ENCODE results near the gene HTT.

Gene HTT

GRCh38 chr4:3201718-3202702, 127.5 kb downstream of the HTT start:
- DNase-seq (ENCODE audit: low spot score): peak; percentile 86

- peak; percentile 5 for DNase-seq (ENCODE audit: low spot score)
These were observed 128.6 kb downstream of the HTT start for GRCh38 chr4:3202836-3203820.

DNA sequence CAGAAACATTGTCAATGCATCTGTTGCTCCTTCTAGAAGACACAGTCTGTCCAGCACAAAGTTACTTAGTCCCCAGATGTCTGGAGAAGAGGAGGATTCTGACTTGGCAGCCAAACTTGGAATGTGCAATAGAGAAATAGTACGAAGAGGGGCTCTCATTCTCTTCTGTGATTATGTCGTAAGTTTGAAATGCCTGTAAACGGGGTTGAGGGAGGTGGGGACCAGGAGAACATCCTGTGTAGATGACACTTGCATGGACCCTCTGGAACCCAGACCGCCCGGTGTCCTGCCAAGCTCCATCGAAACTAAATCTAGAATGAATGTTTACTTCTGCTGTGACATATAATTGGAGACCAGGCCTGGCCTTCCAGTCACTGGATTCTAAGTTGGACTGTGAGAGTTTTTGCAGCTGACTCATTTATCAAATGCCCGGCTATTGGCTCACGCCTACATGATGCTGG, 129.5 kb downstream of the HTT start:
- DNase-seq (ENCODE audit: low spot score): no peak

GRCh38 chr4:3205995-3206394, 131.5 kb downstream of the HTT start:
- no peak for DNase-seq (ENCODE audit: low spot score)

DNA sequence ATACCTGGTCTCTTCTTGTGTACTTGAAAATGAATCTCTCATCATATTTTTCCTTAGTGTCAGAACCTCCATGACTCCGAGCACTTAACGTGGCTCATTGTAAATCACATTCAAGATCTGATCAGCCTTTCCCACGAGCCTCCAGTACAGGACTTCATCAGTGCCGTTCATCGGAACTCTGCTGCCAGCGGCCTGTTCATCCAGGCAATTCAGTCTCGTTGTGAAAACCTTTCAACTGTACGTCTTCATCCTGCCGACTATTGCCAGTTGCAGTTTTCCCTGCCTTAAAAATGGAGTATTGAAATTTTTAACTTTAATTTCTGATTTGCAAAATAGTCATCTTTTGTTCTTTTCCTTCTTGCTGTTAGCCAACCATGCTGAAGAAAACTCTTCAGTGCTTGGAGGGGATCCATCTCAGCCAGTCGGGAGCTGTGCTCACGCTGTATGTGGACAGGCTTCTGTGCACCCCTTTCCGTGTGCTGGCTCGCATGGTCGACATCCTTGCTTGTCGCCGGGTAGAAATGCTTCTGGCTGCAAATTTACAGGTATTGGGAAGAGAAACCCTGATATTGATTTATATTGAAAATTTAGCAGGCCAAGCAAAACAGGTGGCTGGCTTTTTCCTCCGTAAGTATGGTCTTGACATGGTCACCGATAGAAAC, 132.1 kb downstream of the HTT start:
- no peak for DNase-seq (ENCODE audit: low spot score)

DNA sequence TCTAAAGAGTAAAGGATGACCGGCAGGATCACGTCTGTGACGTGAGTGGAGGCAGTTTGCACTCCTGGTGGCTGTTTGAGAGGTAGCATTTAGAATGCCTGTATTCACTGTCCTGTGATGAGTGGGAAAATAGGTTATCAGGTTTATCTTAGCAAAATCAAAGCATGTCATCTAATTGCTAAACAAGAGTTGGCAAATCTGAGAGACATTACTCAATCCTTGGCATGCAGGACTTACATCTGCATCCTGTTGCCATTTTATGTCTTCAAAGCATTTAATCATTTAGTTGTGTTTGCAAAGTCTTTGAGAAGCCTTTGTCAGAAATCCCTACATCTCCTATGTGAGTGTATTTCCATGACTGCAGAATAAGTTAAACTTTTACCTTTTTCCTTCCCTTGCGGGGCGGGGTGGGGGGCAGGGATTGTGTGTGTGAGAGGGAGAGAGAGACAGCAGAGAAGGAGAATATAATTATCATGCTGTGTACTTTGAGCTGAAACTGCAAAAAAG, 133.1 kb downstream of the HTT start:
- no peak for DNase-seq (ENCODE audit: low spot score)

DNA sequence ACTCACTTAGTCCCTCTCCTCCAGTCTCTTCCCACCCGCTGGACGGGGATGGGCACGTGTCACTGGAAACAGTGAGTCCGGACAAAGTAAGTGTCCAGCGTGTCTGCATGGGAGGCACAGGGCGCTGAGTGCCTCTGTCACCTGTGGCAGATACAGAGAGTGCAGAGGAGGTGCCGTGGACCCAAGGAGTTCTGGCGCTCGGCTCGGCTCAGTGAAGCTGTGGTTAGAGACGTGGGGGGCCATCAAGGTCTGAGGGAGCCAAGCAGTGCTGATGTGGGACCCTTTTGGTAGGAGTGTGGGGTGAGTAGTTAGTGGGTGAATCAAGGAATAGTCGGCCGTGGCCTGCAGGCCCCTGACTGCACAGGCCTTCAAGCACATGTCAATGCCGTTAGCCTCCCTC, 134.3 kb downstream of the HTT start:
- no peak for DNase-seq (ENCODE audit: low spot score)

DNA sequence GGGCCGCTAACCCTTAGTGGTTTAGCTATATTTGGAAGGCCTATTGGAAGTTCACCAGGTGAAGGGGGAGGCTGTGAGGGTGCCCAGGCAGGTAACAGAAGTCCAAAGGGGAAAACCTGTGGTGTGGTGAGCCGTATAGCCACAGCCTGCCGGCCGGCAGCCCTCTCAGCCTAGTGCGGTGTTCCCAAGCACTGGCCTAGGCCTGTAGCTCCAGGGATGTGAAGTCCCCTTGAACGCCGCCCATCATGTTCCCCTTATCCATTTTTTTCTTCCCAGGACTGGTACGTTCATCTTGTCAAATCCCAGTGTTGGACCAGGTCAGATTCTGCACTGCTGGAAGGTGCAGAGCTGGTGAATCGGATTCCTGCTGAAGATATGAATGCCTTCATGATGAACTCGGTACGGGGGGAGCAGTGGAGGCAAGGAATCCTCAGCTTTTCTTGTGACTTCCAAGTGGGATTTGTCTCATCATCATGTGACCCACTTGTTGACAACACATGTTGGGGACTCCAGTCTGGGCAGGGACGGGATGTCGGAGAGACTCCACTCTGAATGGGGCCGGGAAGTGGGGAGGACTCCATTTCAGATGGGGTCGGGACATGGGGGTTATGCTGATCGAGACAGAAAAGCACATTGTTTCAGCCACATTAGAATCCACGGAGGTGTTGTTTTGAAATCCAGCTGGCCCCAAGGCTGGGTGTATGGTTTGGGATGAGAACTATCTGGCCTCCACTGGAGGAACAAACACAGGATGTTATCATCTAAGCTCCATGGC, 135.3 kb downstream of the HTT start:
- DNase-seq (ENCODE audit: low spot score): no peak

- DNase-seq (ENCODE audit: low spot score): no peak
These were observed 136.0 kb downstream of the HTT start for GRCh38 chr4:3210467-3210866.

DNA sequence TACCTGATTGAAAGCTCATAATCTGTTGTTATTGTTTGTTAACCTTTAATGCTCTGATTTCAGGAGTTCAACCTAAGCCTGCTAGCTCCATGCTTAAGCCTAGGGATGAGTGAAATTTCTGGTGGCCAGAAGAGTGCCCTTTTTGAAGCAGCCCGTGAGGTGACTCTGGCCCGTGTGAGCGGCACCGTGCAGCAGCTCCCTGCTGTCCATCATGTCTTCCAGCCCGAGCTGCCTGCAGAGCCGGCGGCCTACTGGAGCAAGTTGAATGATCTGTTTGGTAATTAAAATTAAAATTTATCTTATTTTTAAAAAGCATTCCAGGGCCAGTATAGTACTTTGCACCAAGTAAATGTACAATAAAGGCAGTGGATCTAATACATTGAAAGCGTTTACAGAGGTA, 137.4 kb downstream of the HTT start:
- DNase-seq (ENCODE audit: low spot score): no peak

DNA sequence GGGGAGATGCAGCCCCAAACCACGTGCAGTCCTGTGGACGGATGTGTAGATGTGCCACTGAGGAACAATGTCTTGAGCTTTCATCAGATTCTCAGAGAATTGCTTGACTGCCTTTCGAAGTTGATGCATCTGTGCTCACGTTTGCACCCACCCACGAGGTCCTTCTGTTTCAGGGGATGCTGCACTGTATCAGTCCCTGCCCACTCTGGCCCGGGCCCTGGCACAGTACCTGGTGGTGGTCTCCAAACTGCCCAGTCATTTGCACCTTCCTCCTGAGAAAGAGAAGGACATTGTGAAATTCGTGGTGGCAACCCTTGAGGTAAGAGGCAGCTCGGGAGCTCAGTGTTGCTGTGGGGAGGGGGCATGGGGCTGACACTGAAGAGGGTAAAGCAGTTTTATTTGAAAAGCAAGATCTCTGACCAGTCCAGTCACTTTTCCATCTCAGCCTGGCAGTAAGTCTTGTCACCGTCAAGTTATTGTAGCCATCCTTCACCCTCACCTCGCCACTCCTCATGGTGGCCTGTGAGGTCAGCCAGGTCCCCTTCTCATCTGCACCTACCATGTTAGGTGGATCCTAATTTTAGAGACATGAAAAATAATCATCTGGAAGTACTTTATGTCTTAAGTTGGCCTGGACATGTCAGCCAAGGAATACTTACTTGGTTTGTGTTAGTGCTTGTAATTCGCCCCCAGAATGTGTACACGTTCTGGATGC, 138.1 kb downstream of the HTT start:
- no peak for DNase-seq (ENCODE audit: low spot score)

DNA sequence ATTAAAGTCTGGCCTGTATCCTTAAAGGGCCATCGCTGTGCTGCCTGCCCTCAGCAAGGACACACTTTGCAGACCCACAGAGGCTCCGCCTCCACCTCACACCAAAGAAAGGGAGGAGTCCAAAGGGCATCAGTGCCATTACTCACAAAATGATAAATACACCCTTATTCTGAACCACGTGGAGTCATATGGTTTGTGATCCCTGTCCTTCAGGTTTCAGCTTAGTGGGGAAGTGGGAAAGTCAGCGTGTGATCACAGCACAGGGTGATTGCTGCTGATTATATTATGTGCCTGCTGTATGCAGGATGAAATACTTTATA, 138.6 kb downstream of the HTT start:
- DNase-seq (ENCODE audit: low spot score): no peak

DNA sequence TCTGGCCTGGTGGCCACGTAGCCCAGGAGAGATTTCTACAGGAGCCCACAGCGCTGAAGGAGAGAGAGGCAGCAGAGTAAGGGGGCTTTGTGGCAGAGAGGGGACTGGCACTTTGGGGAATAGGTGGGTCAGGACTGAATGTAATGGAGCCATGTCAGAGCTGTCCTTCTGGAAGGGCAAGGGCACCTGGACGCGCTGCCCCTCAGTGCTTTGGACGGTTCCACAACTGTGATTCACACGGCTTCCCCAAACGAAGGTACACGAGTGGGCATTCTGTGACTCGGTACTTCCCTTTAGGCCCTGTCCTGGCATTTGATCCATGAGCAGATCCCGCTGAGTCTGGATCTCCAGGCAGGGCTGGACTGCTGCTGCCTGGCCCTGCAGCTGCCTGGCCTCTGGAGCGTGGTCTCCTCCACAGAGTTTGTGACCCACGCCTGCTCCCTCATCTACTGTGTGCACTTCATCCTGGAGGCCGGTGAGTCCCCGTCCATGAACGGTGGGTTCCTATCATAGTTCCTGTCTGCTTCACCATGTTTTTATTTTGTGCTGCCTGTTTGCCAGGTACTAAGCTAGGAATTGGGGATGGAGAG, 139.3 kb downstream of the HTT start:
- no peak for DNase-seq (ENCODE audit: low spot score)

- no peak for DNase-seq (ENCODE audit: low spot score)
These were observed 140.8 kb downstream of the HTT start for GRCh38 chr4:3215256-3215655.

DNA sequence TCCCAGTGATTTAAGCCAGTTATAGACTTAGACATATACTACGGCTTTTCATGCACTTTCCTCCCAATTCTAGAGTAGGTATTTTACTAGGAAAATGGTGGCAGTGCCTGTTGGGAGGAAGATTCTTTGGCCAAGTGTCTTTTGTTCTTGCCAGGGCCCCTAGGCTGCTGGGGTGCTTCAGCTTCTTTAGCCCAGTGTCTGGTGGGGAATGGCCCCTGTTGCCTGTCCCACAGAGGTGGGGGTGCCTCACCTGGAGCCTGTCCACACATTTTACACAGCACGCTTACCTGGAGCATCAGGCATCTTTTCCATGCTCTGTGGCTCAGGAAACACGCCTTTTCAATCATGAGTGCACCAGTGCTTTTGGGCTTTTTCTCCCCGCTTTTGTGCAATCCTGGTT, 141.3 kb downstream of the HTT start:
- no peak for DNase-seq (ENCODE audit: low spot score)

GRCh38 chr4:3217266-3217665, 142.8 kb downstream of the HTT start:
- no peak for DNase-seq (ENCODE audit: low spot score)

- no peak for DNase-seq (ENCODE audit: low spot score)
These were observed 143.3 kb downstream of the HTT start for GRCh38 chr4:3217771-3218170.

DNA sequence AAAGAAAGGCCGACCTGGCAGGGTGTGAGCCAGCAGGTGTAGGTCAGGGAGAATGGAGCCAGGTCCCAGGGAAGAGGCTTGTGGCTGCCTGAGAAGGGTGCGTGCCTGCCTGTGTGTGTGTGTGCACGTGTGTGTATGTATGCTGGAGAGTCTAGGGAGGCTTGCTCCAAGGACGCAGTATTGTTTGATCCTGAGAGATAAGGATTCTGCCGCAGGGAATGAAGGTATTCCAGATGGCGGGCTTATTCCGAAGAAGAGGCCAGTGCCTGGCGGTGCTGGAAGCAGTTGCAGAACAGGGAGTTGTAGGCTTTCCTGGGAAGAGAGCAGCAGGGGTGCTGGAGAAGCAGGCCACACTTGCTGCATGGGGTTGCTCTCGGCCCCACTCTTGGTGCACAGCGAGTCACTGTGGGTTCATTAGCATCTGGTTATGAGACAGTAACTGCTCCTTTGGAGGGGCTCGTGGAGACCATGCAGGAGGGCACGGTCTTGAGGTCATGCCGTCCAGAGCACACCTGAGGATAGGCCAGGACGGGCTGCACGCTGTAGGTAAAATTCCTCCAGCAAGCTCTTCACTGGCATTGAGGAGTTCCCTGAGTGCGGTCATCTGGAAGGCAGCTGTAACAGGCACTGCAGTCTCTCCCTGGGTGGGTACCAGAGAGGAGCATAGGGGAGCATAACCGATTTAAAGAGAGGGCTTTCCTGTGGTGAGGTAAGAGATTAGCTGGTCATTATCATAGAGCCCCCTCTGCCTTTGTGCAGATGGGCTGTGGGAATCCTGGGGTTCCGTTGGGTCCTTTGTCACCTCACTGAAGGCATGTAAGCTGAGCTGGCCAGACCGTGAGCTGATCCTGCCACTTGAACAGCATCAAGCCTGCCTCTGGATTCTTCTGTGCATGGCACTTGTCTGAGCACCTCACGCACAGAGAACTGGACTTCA, 144.6 kb downstream of the HTT start:
- no peak for DNase-seq (ENCODE audit: low spot score)
